ENCODE results near the gene CEACAM19.
A peak's percentile ranks its signal among the peaks of the same experiment; 100 is the strongest.

Gene CEACAM19

GRCh38 chr19:44653977-44654774 is 17.1 kb upstream of the CEACAM19 start:
- no peak for TF ChIP-seq RARB (CRISPR knock-in tag; IDR thresholded peaks at IDR 0.05)
- no peak for TF ChIP-seq PPARA (CRISPR knock-in tag; IDR thresholded peaks at IDR 0.05; ENCODE audit: borderline replicate concordance)
- TF ChIP-seq CSDC2 (CRISPR knock-in tag; IDR thresholded peaks at IDR 0.05), result no peak
- TF ChIP-seq ZFP30 (CRISPR knock-in tag; IDR thresholded peaks at IDR 0.05), result no peak
- no peak for TF ChIP-seq ZNF70 (CRISPR knock-in tag; IDR thresholded peaks at IDR 0.05)
- TF ChIP-seq, protein P1, sequence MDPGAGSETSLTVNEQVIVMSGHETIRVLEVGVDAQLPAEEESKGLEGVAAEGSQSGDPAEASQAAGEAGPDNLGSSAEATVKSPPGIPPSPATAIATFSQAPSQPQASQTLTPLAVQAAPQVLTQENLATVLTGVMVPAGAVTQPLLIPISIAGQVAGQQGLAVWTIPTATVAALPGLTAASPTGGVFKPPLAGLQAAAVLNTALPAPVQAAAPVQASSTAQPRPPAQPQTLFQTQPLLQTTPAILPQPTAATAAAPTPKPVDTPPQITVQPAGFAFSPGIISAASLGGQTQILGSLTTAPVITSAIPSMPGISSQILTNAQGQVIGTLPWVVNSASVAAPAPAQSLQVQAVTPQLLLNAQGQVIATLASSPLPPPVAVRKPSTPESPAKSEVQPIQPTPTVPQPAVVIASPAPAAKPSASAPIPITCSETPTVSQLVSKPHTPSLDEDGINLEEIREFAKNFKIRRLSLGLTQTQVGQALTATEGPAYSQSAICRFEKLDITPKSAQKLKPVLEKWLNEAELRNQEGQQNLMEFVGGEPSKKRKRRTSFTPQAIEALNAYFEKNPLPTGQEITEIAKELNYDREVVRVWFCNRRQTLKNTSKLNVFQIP (CRISPR knock-in tag; IDR thresholded peaks at IDR 0.05; ENCODE audit: borderline replicate concordance, low read depth), result no peak
- no peak for TF ChIP-seq OSR1 (CRISPR knock-in tag; IDR thresholded peaks at IDR 0.05)
- no peak for TF ChIP-seq SNAI2 (CRISPR knock-in tag; IDR thresholded peaks at IDR 0.05)
- TF ChIP-seq, protein P2, sequence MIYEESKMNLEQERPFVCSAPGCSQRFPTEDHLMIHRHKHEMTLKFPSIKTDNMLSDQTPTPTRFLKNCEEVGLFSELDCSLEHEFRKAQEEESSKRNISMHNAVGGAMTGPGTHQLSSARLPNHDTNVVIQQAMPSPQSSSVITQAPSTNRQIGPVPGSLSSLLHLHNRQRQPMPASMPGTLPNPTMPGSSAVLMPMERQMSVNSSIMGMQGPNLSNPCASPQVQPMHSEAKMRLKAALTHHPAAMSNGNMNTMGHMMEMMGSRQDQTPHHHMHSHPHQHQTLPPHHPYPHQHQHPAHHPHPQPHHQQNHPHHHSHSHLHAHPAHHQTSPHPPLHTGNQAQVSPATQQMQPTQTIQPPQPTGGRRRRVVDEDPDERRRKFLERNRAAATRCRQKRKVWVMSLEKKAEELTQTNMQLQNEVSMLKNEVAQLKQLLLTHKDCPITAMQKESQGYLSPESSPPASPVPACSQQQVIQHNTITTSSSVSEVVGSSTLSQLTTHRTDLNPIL (CRISPR knock-in tag; IDR thresholded peaks at IDR 0.05; ENCODE audit: low read depth), result no peak
- TF ChIP-seq ZNF565 (CRISPR knock-in tag; conservative IDR thresholded peaks at IDR 0.05; ENCODE audit: low read depth), result no peak
- TF ChIP-seq ZC3H10 (CRISPR knock-in tag; IDR thresholded peaks at IDR 0.05), result no peak
- TF ChIP-seq, protein P3, sequence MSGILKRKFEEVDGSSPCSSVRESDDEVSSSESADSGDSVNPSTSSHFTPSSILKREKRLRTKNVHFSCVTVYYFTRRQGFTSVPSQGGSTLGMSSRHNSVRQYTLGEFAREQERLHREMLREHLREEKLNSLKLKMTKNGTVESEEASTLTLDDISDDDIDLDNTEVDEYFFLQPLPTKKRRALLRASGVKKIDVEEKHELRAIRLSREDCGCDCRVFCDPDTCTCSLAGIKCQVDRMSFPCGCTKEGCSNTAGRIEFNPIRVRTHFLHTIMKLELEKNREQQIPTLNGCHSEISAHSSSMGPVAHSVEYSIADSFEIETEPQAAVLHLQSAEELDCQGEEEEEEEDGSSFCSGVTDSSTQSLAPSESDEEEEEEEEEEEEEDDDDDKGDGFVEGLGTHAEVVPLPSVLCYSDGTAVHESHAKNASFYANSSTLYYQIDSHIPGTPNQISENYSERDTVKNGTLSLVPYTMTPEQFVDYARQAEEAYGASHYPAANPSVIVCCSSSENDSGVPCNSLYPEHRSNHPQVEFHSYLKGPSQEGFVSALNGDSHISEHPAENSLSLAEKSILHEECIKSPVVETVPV (CRISPR knock-in tag; IDR thresholded peaks at IDR 0.05), result no peak
- TF ChIP-seq ESRRG (CRISPR knock-in tag; IDR thresholded peaks at IDR 0.05), result no peak
- no peak for TF ChIP-seq ZFP3 (CRISPR knock-in tag; IDR thresholded peaks at IDR 0.05)
- TF ChIP-seq PATZ1 (CRISPR knock-in tag; IDR thresholded peaks at IDR 0.05; ENCODE audit: borderline replicate concordance), result no peak
- TF ChIP-seq BACH2 (CRISPR knock-in tag; IDR thresholded peaks at IDR 0.05; ENCODE audit: borderline replicate concordance), result no peak
- no peak for TF ChIP-seq TOX (CRISPR knock-in tag; IDR thresholded peaks at IDR 0.05; ENCODE audit: borderline replicate concordance)
- no peak for TF ChIP-seq GLIS3 (CRISPR knock-in tag; IDR thresholded peaks at IDR 0.05)
- TF ChIP-seq ARNTL (CRISPR knock-in tag; IDR thresholded peaks at IDR 0.05; ENCODE audit: borderline replicate concordance, low read depth), result no peak
- TF ChIP-seq TSHZ2 (CRISPR knock-in tag; IDR thresholded peaks at IDR 0.05), result no peak
- ATAC-seq, result peak; percentile 34; the same call in 1 of the 3 replicates

DNA sequence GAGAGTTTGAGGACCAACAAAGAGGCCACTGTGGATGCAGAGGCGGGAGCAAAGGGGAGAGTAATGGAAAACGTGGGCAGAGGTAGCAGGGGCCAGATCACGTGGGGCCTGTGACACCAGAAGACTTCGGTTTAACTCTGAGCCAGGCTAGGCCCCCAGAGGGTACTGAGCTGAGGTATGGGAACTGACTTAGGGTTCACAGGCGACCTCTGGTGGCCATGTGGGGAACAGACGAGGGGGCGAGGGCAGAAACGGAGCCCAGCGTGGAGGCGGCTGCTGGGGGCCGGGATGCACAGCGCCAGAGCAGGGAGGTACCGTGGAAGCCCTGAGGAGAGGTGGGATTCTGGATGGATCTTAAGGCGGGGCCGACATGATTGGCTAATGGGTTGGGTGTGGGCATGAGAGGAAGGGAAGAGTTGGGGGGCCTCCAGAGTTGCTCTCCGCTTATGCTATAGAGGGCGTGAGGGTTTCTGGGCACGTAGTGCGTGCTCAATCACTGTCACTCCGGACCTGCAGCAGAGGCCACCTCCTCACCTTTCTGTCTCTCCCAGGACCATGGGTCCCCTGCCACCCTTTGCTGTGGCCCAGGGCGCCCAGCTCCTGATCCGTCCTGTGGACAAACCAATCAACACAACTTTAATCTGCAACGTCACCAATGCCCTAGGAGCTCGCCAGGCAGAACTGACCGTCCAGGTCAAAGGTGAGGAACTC is 13.9 kb upstream of the CEACAM19 start:
- peak; percentile 88 for ATAC-seq
- TF ChIP-seq BACH2 (CRISPR knock-in tag; IDR thresholded peaks at IDR 0.05; ENCODE audit: borderline replicate concordance) (no peak), ZNF70 (CRISPR knock-in tag; IDR thresholded peaks at IDR 0.05) (no peak), ARNTL (CRISPR knock-in tag; IDR thresholded peaks at IDR 0.05; ENCODE audit: borderline replicate concordance, low read depth) (no peak), ISL1 (CRISPR knock-in tag; IDR thresholded peaks at IDR 0.05) (no peak), ZFP30 (CRISPR knock-in tag; IDR thresholded peaks at IDR 0.05) (no peak), ZNF8 (CRISPR knock-in tag; IDR thresholded peaks at IDR 0.05) (no peak), TOX (CRISPR knock-in tag; IDR thresholded peaks at IDR 0.05; ENCODE audit: borderline replicate concordance) (no peak), ZC3H10 (CRISPR knock-in tag; IDR thresholded peaks at IDR 0.05) (no peak), PATZ1 (CRISPR knock-in tag; IDR thresholded peaks at IDR 0.05; ENCODE audit: borderline replicate concordance) (no peak), ZFP3 (CRISPR knock-in tag; IDR thresholded peaks at IDR 0.05) (no peak), TCF4 (CRISPR knock-in tag; IDR thresholded peaks at IDR 0.05; ENCODE audit: borderline replicate concordance) (no peak), ESRRG (CRISPR knock-in tag; IDR thresholded peaks at IDR 0.05) (no peak), RARB (CRISPR knock-in tag; IDR thresholded peaks at IDR 0.05) (no peak), OSR1 (CRISPR knock-in tag; IDR thresholded peaks at IDR 0.05) (no peak), ZNF565 (CRISPR knock-in tag; conservative IDR thresholded peaks at IDR 0.05; ENCODE audit: low read depth) (no peak)
- TF ChIP-seq, protein P3 (CRISPR knock-in tag; IDR thresholded peaks at IDR 0.05), result no peak
